ENCODE measurements around the gene GPR63.

GRCh38 chr6:96786336-96786735, 50.9 kb downstream of the GPR63 start:
- no peak for TF ChIP-seq POLR2A (IDR thresholded peaks at IDR 0.05)
- no peak for TF ChIP-seq CTCF (IDR thresholded peaks at IDR 0.05)

Data from esophagus squamous epithelium (tissue), 4 donors.